H1 (cell line): ENCODE data around the gene NR4A3. TPM values are rescaled to one million over a fixed set of nuclear protein-coding genes. Genes with fewer than 3 reads are reported as not detected.

ENCODE experiments used
- ASH2L ChIP-seq: fragments of 200-600, 300-600 bp; sonication (generic); IDR thresholded peaks from one replicate; pipeline ENCODE4 v1.7.1; 2017; ENCODE audit warnings: low read length
- ATF2 ChIP-seq: IDR thresholded peaks from 2 replicates; pipeline ENCODE4 v1.6.1; 2012; ENCODE audit warnings: low read length, inconsistent platforms
- BACH1 ChIP-seq: IDR thresholded peaks from 2 replicates; pipeline ENCODE4 v1.6.1; 2012; ENCODE audit warnings: low read length, improper control_type of control experiment
- CBX8 ChIP-seq: fragments of 300-800, 300-1000 bp; sonication (generic); IDR thresholded peaks from 2 replicates; pipeline ENCODE4 v1.7.1; 2016; ENCODE audit warnings: low read depth, low read length, borderline replicate concordance
- CEBPB ChIP-seq: IDR thresholded peaks from 2 replicates; pipeline ENCODE4 v1.6.1; 2012; ENCODE audit warnings: low read depth, low read length
- CHD1 ChIP-seq: IDR thresholded peaks from 2 replicates; pipeline ENCODE4 v1.6.1; 2012; ENCODE audit warnings: low read depth, low read length, improper control_type of control experiment
- CREB1 ChIP-seq: IDR thresholded peaks from 2 replicates; pipeline ENCODE4 v1.6.1; 2012; ENCODE audit warnings: inconsistent platforms
- E2F6 ChIP-seq: IDR thresholded peaks from 2 replicates; pipeline ENCODE4 v1.6.1; 2012; ENCODE audit warnings: inconsistent platforms
- FOSL1 ChIP-seq: IDR thresholded peaks from 2 replicates; pipeline ENCODE4 v1.6.1; 2011; ENCODE audit warnings: mild to moderate bottlenecking, low read depth, low read length, moderate library complexity; ENCODE audit not compliant: insufficient read depth
- KDM4A ChIP-seq: IDR thresholded peaks from one replicate; pipeline ENCODE4 v1.7.1; 2012; ENCODE audit warnings: low read depth, mild to moderate bottlenecking, moderate library complexity, low read length, inconsistent platforms; ENCODE audit not compliant: severe bottlenecking
- MAX ChIP-seq: IDR thresholded peaks from 2 replicates; pipeline ENCODE4 v1.6.1; 2012; ENCODE audit warnings: inconsistent platforms
- POLR2A ChIP-seq, 2 experiments: IDR thresholded peaks; 1 replicate in 1 of 2; 2 replicates in 1 of 2; pipeline ENCODE4 v1.6.1; 2011; ENCODE audit warnings: low read depth in 2 of 2, low read length in 2 of 2, mild to moderate bottlenecking in 2 of 2; ENCODE audit errors: control extremely low read depth in 1 of 2
- RBBP5 ChIP-seq: IDR thresholded peaks from 2 replicates; pipeline ENCODE4 v1.7.1; 2012; ENCODE audit warnings: low read depth, mild to moderate bottlenecking, inconsistent platforms, low read length, moderate library complexity, borderline replicate concordance
- RFX5 ChIP-seq: IDR thresholded peaks from 2 replicates; pipeline ENCODE4 v1.6.1; 2011; ENCODE audit warnings: low read depth, low read length, improper control_type of control experiment, borderline replicate concordance
- RXRA ChIP-seq: IDR thresholded peaks from 2 replicates; pipeline ENCODE4 v1.6.1; 2011; ENCODE audit warnings: low read depth, mild to moderate bottlenecking, low read length, moderate library complexity; ENCODE audit not compliant: insufficient read depth
- SP1 ChIP-seq: IDR thresholded peaks from 2 replicates; pipeline ENCODE4 v1.6.1; 2011; ENCODE audit warnings: low read depth, low read length
- SP2 ChIP-seq: IDR thresholded peaks from 2 replicates; pipeline ENCODE4 v1.6.1; 2012; ENCODE audit warnings: mild to moderate bottlenecking, low read length, inconsistent platforms
- TAF1 ChIP-seq: IDR thresholded peaks from 2 replicates; pipeline ENCODE4 v1.6.1; 2011; ENCODE audit warnings: mild to moderate bottlenecking, low read depth, low read length
- TAF7 ChIP-seq: optimal IDR thresholded peaks from 2 replicates; pipeline ENCODE3; 2011; ENCODE audit warnings: low read depth, mild to moderate bottlenecking, inconsistent platforms, low read length, moderate library complexity, borderline replicate concordance
- USF2 ChIP-seq: IDR thresholded peaks from 2 replicates; pipeline ENCODE4 v1.6.1; 2011; ENCODE audit warnings: low read length, improper control_type of control experiment
- YY1 ChIP-seq: IDR thresholded peaks from 2 replicates; pipeline ENCODE4 v1.6.1; 2011; ENCODE audit warnings: low read depth, mild to moderate bottlenecking, low read length
- ZNF274 ChIP-seq: IDR thresholded peaks from 2 replicates; pipeline ENCODE4 v1.7.0; 2012; ENCODE audit warnings: low read length, borderline replicate concordance; ENCODE audit errors: extremely low read depth
- polyA plus RNA-seq, 7 experiments: library from polyadenylated mRNA; depleted of rRNA in 3 of 7; stranded (reverse) in 5 of 7; unstranded in 2 of 7; fragments of >200 nt in 5 of 7; fragments of 200-250 nt in 2 of 7; gene quantifications; 1 replicate in 5 of 7; 2 replicates in 1 of 7; 4 replicates in 1 of 7; pipeline versions ENCODE4 v1.2.1 to v1.2.3, GENCODE V29; 2011 to 2013; ENCODE audit warnings: missing spikeins in 2 of 7, mixed read lengths in 2 of 7
- total RNA-seq: library from RNA; stranded (reverse); fragmentation: NEBNext Ultra II Directional; extraction: Animal tissue kit (Norgen Biotek cat#: 25700); gene quantifications from 2 replicates; pipeline ENCODE4 v1.2.1, GENCODE V29; 2021

NR4A3 gene
- total and polyA plus RNA-seq, 2 of the 8 experiments (the other 6 are each of a cell fraction or from before 2014, with no cell fraction given), result 0.05 to 0.30 TPM

GRCh38 chr9:99824378-99825171, 2.9 kb downstream of the NR4A3 start (continued):
- TF ChIP-seq ATF2 (no peak), CHD1 (no peak), BACH1 (no peak; the same call in 1 of the 2 replicates), POLR2A (IDR thresholded peaks at IDR 0.05; ENCODE audit: control extremely low read depth in 1 of 2, low read depth in 2 of 2, low read length in 2 of 2) (peak in 1 of 2 experiments; percentile 39; a peak in 1 of 3 replicates), USF2 (no peak), TAF1 (peak; percentile 44; the same call in 1 of the 2 replicates), FOSL1 (no peak), SP1 (no peak), RFX5 (no peak), MAX (peak; percentile 12), RXRA (no peak), YY1 (0 out of 2 replicates have a peak, but pooled peaks have one; percentile 14), TAF7 (no peak), CREB1 (no peak), KDM4A (peak; percentile 2), E2F6 (peak; percentile 80), ZNF274 (no peak), ASH2L (peak; percentile 68), SP2 (no peak), CBX8 (no peak; the same call in 1 of the 2 replicates), RBBP5 (peak; percentile 64; the same call in 1 of the 2 replicates), CEBPB (no peak)
